Subcutaneous abdominal adipose tissue (tissue), 5 donors: ENCODE measurements around the gene NUP93.

Experiments used
- H3K27ac ChIP-seq: one replicate; pipeline ENCODE4 v1.7.0; 2013; ENCODE audit warnings: low read depth, mild to moderate bottlenecking, inconsistent platforms, low read length, moderate library complexity
- H3K27me3 ChIP-seq, 5 donors: one replicate each; pipeline ENCODE4 v1.7.0; 2013; ENCODE audit warnings: low read length in 5 of 5, inconsistent platforms in 1 of 5; ENCODE audit not compliant: control insufficient read depth in 5 of 5, insufficient read depth in 4 of 5
- H3K36me3 ChIP-seq, 5 donors: one replicate each; pipeline ENCODE4 v1.7.0; 2013; ENCODE audit warnings: low read length in 5 of 5; ENCODE audit not compliant: control insufficient read depth in 5 of 5, insufficient read depth in 5 of 5
- H3K4me1 ChIP-seq, 5 donors: one replicate each; pipeline ENCODE4 v1.7.0; 2013; ENCODE audit warnings: low read length in 5 of 5, mild to moderate bottlenecking in 3 of 5, moderate library complexity in 1 of 5; ENCODE audit not compliant: control insufficient read depth in 5 of 5, insufficient read depth in 5 of 5
- H3K4me3 ChIP-seq, 5 donors: one replicate each; pipeline ENCODE4 v1.7.0; 2013; ENCODE audit warnings: low read length in 5 of 5, low read depth in 1 of 5
- H3K9ac ChIP-seq, 5 donors: one replicate each; pipeline ENCODE4 v1.7.0; 2013; ENCODE audit warnings: low read length in 5 of 5, mild to moderate bottlenecking in 4 of 5, moderate library complexity in 3 of 5
- H3K9me3 ChIP-seq, 5 donors: one replicate each; pipeline ENCODE4 v1.7.0; 2013; ENCODE audit warnings: low read length in 5 of 5; ENCODE audit not compliant: control insufficient read depth in 5 of 5
- donor health status: healthy.
- donor health status: healthy.
- donor health status: healthy.
- donor health status: healthy.
- donor health status: healthy.

Gene NUP93

GRCh38 chr16:56823081-56823733 is 93.3 kb downstream of the NUP93 start:
- H3K9ac ChIP-seq = no peak overlapping the region
- H3K9me3 ChIP-seq = no peaks in the 10 kb centered on the region
- no peaks in the 10 kb centered on the region for H3K27me3 ChIP-seq
- no peak overlapping the region for H3K4me3 ChIP-seq
- peaks cover 0 to 5% (median 0%) of the 10 kb centered on the region in 5 donors for H3K4me1 ChIP-seq
- H3K36me3 ChIP-seq = peaks cover 9 to 67% (median 42%) of the 10 kb centered on the region in 5 donors
- H3K27ac ChIP-seq = no peak overlapping the region

- Histone ChIP-seq H3K9ac (no peak overlapping the region), H3K4me3 (no peak overlapping the region), H3K27me3 (no peaks in the 10 kb centered on the region), H3K4me1 (peaks cover 0 to 5% (median 0%) of the 10 kb centered on the region in 5 donors), H3K9me3 (no peaks in the 10 kb centered on the region), H3K27ac (no peak overlapping the region), H3K36me3 (peaks cover 9 to 64% (median 41%) of the 10 kb centered on the region in 5 donors)
Measured at GRCh38 chr16:56824331-56824730, 94.4 kb downstream of the NUP93 start.

- Histone ChIP-seq H3K27me3 (no peaks in the 10 kb centered on the region), H3K36me3 (peaks cover 8 to 64% (median 40%) of the 10 kb centered on the region in 5 donors), H3K4me3 (no peak overlapping the region), H3K4me1 (peaks cover 0 to 5% (median 0%) of the 10 kb centered on the region in 5 donors), H3K27ac (no peak overlapping the region), H3K9me3 (no peaks in the 10 kb centered on the region), H3K9ac (no peak overlapping the region)
Measured at GRCh38 chr16:56824804-56825203, 94.9 kb downstream of the NUP93 start.

- Histone ChIP-seq H3K36me3 (peaks cover 5 to 65% (median 43%) of the 10 kb centered on the region in 5 donors), H3K27me3 (no peaks in the 10 kb centered on the region), H3K4me3 (no peak overlapping the region), H3K27ac (no peak overlapping the region), H3K4me1 (peaks cover 0 to 5% (median 0%) of the 10 kb centered on the region in 5 donors), H3K9ac (no peak overlapping the region), H3K9me3 (no peaks in the 10 kb centered on the region)
Measured at GRCh38 chr16:56825826-56826225, 95.9 kb downstream of the NUP93 start.

- H3K9me3 ChIP-seq = no peaks in the 10 kb centered on the region
- H3K4me3 ChIP-seq = no peak overlapping the region
- no peak overlapping the region for H3K9ac ChIP-seq
- peaks cover 15 to 65% (median 53%) of the 10 kb centered on the region in 5 donors for H3K36me3 ChIP-seq
- H3K27ac ChIP-seq = no peak overlapping the region
- peaks cover 0 to 5% (median 0%) of the 10 kb centered on the region in 5 donors for H3K4me1 ChIP-seq
- H3K27me3 ChIP-seq = no peaks in the 10 kb centered on the region
Measured at GRCh38 chr16:56828647-56829046, 98.7 kb downstream of the NUP93 start.

- no peaks in the 10 kb centered on the region for H3K27me3 ChIP-seq
- H3K9ac ChIP-seq = no peak overlapping the region
- no peak overlapping the region for H3K27ac ChIP-seq
- H3K4me1 ChIP-seq = no peaks in the 10 kb centered on the region
- no peaks in the 10 kb centered on the region for H3K9me3 ChIP-seq
- peaks cover 16 to 73% (median 63%) of the 10 kb centered on the region in 5 donors for H3K36me3 ChIP-seq
- no peak overlapping the region for H3K4me3 ChIP-seq
Measured at GRCh38 chr16:56830669-56831068, 100.7 kb downstream of the NUP93 start.

GRCh38 chr16:56832768-56833167 is 102.8 kb downstream of the NUP93 start:
- H3K27ac ChIP-seq = no peak overlapping the region
- H3K4me1 ChIP-seq = no peaks in the 10 kb centered on the region
- H3K4me3 ChIP-seq = no peak overlapping the region
- no peak overlapping the region for H3K9ac ChIP-seq
- H3K9me3 ChIP-seq = no peaks in the 10 kb centered on the region
- H3K27me3 ChIP-seq = no peaks in the 10 kb centered on the region
- H3K36me3 ChIP-seq = peaks cover 16 to 82% (median 74%) of the 10 kb centered on the region in 5 donors

GRCh38 chr16:56833243-56833970 is 103.5 kb downstream of the NUP93 start:
- Histone ChIP-seq H3K36me3 (peaks cover 16 to 88% (median 80%) of the 10 kb centered on the region in 5 donors), H3K4me1 (no peaks in the 10 kb centered on the region), H3K4me3 (no peak overlapping the region), H3K27me3 (no peaks in the 10 kb centered on the region), H3K27ac (no peak overlapping the region), H3K9me3 (no peaks in the 10 kb centered on the region), H3K9ac (no peak overlapping the region)

- H3K9ac ChIP-seq = no peak overlapping the region
- peaks cover 26 to 90% (median 80%) of the 10 kb centered on the region in 5 donors for H3K36me3 ChIP-seq
- no peak overlapping the region for H3K27ac ChIP-seq
- no peaks in the 10 kb centered on the region for H3K4me1 ChIP-seq
- no peaks in the 10 kb centered on the region for H3K9me3 ChIP-seq
- no peak overlapping the region for H3K4me3 ChIP-seq
- H3K27me3 ChIP-seq = no peaks in the 10 kb centered on the region
Measured at GRCh38 chr16:56835320-56835719, 105.4 kb downstream of the NUP93 start.
